IMR-90 (cell line): ENCODE measurements around the gene MUC5B. TPM values are rescaled to one million over a fixed set of nuclear protein-coding genes. Genes with fewer than 3 reads are reported as not detected.

Source experiments
- ATAC-seq: fragments of 200-7000 bp; cut with Tn5 transposase; 2 replicates; pipeline ENCODE4 v1.9.1; 2020; ENCODE audit warnings: low read depth, mild to moderate bottlenecking, moderate library complexity
- BruUV-seq: library from RNA; stranded (reverse); fragments of 400-500 nt; replicated peaks from 2 replicates; lab custom pipeline; 2021; lab: Mats Ljungman, UMichigan
- CTCF ChIA-PET: fragments of 300-600 bp; formaldehyde crosslinking; extraction: SDS; loops from one replicate; lab custom pipeline; 2021; ENCODE audit warnings: antibody characterized with exemption; lab: Yijun Ruan, JAX
- POLR2A ChIA-PET: fragments of 300-600 bp; sonication (Branson Sonifier 250); formaldehyde crosslinking; loops from one replicate; lab custom pipeline; 2022; ENCODE audit warnings: antibody characterized with exemption; ENCODE audit not compliant: unreplicated experiment; lab: Charles Lee
- DNase-seq: peaks from one replicate; pipeline ENCODE4 v3.0.0; 2013
- H2AFZ ChIP-seq: replicated peaks from 2 replicates; pipeline ENCODE3; 2013; ENCODE audit warnings: low read length, mild to moderate bottlenecking; ENCODE audit not compliant: poor library complexity
- H2AK5ac ChIP-seq: 2 replicates; pipeline ENCODE4 v1.6.1; 2013; ENCODE audit warnings: low read depth, low read length, inconsistent platforms
- H2AK9ac ChIP-seq: replicated peaks from 2 replicates; pipeline ENCODE3; 2013; ENCODE audit warnings: mild to moderate bottlenecking, low read depth, low read length, moderate library complexity; ENCODE audit not compliant: poor library complexity
- H2BK120ac ChIP-seq: 2 replicates; pipeline ENCODE4 v1.6.1; 2013; ENCODE audit warnings: low read depth, low read length, inconsistent platforms
- H2BK15ac ChIP-seq: 3 replicates; pipeline ENCODE4 v1.6.1; 2013; ENCODE audit warnings: low read depth, low read length, inconsistent platforms
- H2BK20ac ChIP-seq: 2 replicates; pipeline ENCODE4 v1.6.1; 2013; ENCODE audit warnings: low read depth, mild to moderate bottlenecking, inconsistent platforms, low read length, moderate library complexity
- H2BK5ac ChIP-seq: 2 replicates; pipeline ENCODE4 v1.6.1; 2013; ENCODE audit warnings: mild to moderate bottlenecking, low read depth, low read length, inconsistent platforms; ENCODE audit not compliant: poor library complexity, severe bottlenecking
- H3K14ac ChIP-seq: replicated peaks from 2 replicates; pipeline ENCODE4 v1.6.1; 2013; ENCODE audit warnings: low read depth, low read length, inconsistent platforms
- H3K18ac ChIP-seq: 2 replicates; pipeline ENCODE4 v1.6.1; 2013; ENCODE audit warnings: low read depth, low read length, control low read depth
- H3K23ac ChIP-seq: 2 replicates; pipeline ENCODE4 v1.6.1; 2013; ENCODE audit warnings: low read depth, low read length, inconsistent platforms
- H3K27ac ChIP-seq: 2 replicates; pipeline ENCODE4 v1.5.1; 2013; ENCODE audit warnings: mild to moderate bottlenecking, control low read depth, low read length; ENCODE audit not compliant: insufficient read depth
- H3K27me3 ChIP-seq: 2 replicates; pipeline ENCODE4 v1.6.1; 2013; ENCODE audit warnings: low read length; ENCODE audit not compliant: control insufficient read depth, insufficient read depth
- H3K36me3 ChIP-seq: 2 replicates; pipeline ENCODE4 v1.6.1; 2013; ENCODE audit warnings: low read length, mixed read lengths; ENCODE audit not compliant: control insufficient read depth, insufficient read depth
- H3K4ac ChIP-seq: 2 replicates; pipeline ENCODE4 v1.6.1; 2013; ENCODE audit warnings: low read depth, low read length, inconsistent platforms
- H3K4me1 ChIP-seq: 2 replicates; pipeline ENCODE4 v1.6.1; 2013; ENCODE audit warnings: low read length, mixed read lengths; ENCODE audit not compliant: control insufficient read depth, insufficient read depth
- H3K4me2 ChIP-seq: 2 replicates; pipeline ENCODE4 v1.6.1; 2013; ENCODE audit warnings: low read depth, mild to moderate bottlenecking, control low read depth, low read length, moderate library complexity
- H3K4me3 ChIP-seq: 2 replicates; pipeline ENCODE4 v1.5.1; 2013; ENCODE audit warnings: low read depth, mild to moderate bottlenecking, control low read depth, low read length, moderate library complexity; ENCODE audit not compliant: insufficient read depth
- H3K56ac ChIP-seq: 2 replicates; pipeline ENCODE4 v1.6.1; 2013; ENCODE audit warnings: low read length, inconsistent platforms; ENCODE audit not compliant: insufficient read depth; ENCODE audit errors: extremely low read depth
- H3K79me1 ChIP-seq, 2 experiments: 2 replicates each; pipeline ENCODE4 v1.6.1; 2013; ENCODE audit warnings: low read length in 2 of 2, inconsistent platforms in 1 of 2, low read depth in 1 of 2
- H3K9ac ChIP-seq: 2 replicates; pipeline ENCODE4 v1.6.1; 2013; ENCODE audit warnings: low read depth, low read length, control low read depth
- H3K9me1 ChIP-seq: 2 replicates; pipeline ENCODE4 v1.6.1; 2013; ENCODE audit warnings: low read length, inconsistent platforms; ENCODE audit not compliant: insufficient read depth
- H3K9me3 ChIP-seq: 2 replicates; pipeline ENCODE4 v1.6.1; 2013; ENCODE audit warnings: low read length; ENCODE audit not compliant: control insufficient read depth, insufficient read depth
- H4K20me1 ChIP-seq: 2 replicates; pipeline ENCODE4 v1.6.1; 2013; ENCODE audit warnings: low read length, inconsistent platforms; ENCODE audit not compliant: insufficient read depth
- H4K5ac ChIP-seq: 2 replicates; pipeline ENCODE4 v1.6.1; 2013; ENCODE audit warnings: mild to moderate bottlenecking, low read depth, low read length, control low read depth
- H4K8ac ChIP-seq, 2 experiments: 2 replicates each; pipeline ENCODE4 v1.6.1; 2013; ENCODE audit warnings: low read depth in 2 of 2, low read length in 2 of 2, control low read depth in 1 of 2, inconsistent platforms in 1 of 2
- H4K91ac ChIP-seq: 2 replicates; pipeline ENCODE4 v1.6.1; 2013; ENCODE audit warnings: low read depth, low read length, inconsistent platforms; ENCODE audit not compliant: insufficient read depth
- BHLHE40 ChIP-seq: fragments of 150-350 bp; IDR thresholded peaks from 2 replicates; pipeline ENCODE4 v1.6.1; 2016; ENCODE audit warnings: mild to moderate bottlenecking, low read depth, low read length
- FOS ChIP-seq: fragments of 150-350 bp; IDR thresholded peaks from 2 replicates; pipeline ENCODE4 v1.6.1; 2016; ENCODE audit warnings: low read depth, low read length
- MAZ ChIP-seq: IDR thresholded peaks from 2 replicates; pipeline ENCODE4 v1.6.1; 2012; ENCODE audit warnings: low read depth, mild to moderate bottlenecking, low read length, improper control_type of control experiment, moderate library complexity, borderline replicate concordance
- NFE2L2 ChIP-seq: fragments of 150-350 bp; IDR thresholded peaks from 2 replicates; pipeline ENCODE4 v1.6.1; 2016; ENCODE audit warnings: low read depth, mild to moderate bottlenecking, low read length
- POLR2A ChIP-seq: IDR thresholded peaks from 2 replicates; pipeline ENCODE4 v1.6.1; 2012; ENCODE audit warnings: mild to moderate bottlenecking, low read depth, low read length
- RAD21 ChIP-seq: IDR thresholded peaks from 2 replicates; pipeline ENCODE4 v1.6.1; 2012; ENCODE audit warnings: low read length, improper control_type of control experiment
- RCOR1 ChIP-seq: IDR thresholded peaks from 2 replicates; pipeline ENCODE4 v1.6.1; 2012; ENCODE audit warnings: mild to moderate bottlenecking, low read length, improper control_type of control experiment; ENCODE audit not compliant: insufficient replicate concordance
- RFX5 ChIP-seq: IDR thresholded peaks from 2 replicates; pipeline ENCODE4 v1.8.0; 2012; ENCODE audit warnings: low read depth, mild to moderate bottlenecking, low read length, moderate library complexity
- SMC3 ChIP-seq: fragments of 150-350 bp; IDR thresholded peaks from 2 replicates; pipeline ENCODE4 v1.6.1; 2016; ENCODE audit warnings: low read depth, mild to moderate bottlenecking, antibody characterized with exemption, low read length, moderate library complexity
- WGBS, 2 experiments: methylation state at CpG; one replicate each; pipeline versions ENCODE4 v1.1.5 to v1.1.7; 2013; ENCODE audit warnings: missing lambda C conversion rate in 2 of 2; ENCODE audit not compliant: insufficient read length in 1 of 2; ENCODE audit errors: extremely low coverage in 2 of 2; 5-methylcytosine and 5-hydroxymethylcytosine counted together
- dilution Hi-C: fragments of 300-500 bp; cut with HindIII; formaldehyde crosslinking; loops from one replicate; pipeline ENCODE4 v1.14.3; 2018; ENCODE audit warnings: low sequenced_read_pairs; ENCODE audit not compliant: unreplicated experiment
- in situ Hi-C: fragments of 300-500 bp; cut with MboI; formaldehyde crosslinking; loops from 3 replicates; pipeline ENCODE4 v1.14.3; 2019; ENCODE audit warnings: low sequenced_read_pairs, inconsistent platforms, mixed read lengths
- intact Hi-C: fragments of 100-400 bp; cut with micrococcal nuclease; formaldehyde crosslinking; loops from 2 replicates; pipeline ENCODE4 v1.10.0; 2022
- polyA plus RNA-seq, 3 experiments: library from polyadenylated mRNA; depleted of rRNA; stranded (reverse); fragments of >200 nt; gene quantifications; 2 replicates each; pipeline ENCODE4 v1.2.3, GENCODE V29; 2012; ENCODE audit warnings: low replicate concordance in 1 of 3
- total RNA-seq: library from RNA; depleted of rRNA; stranded (reverse); fragments of >200 nt; gene quantifications from 2 replicates; pipeline ENCODE4 v1.2.3, GENCODE V29; 2012

Gene MUC5B
- total and polyA plus RNA-seq, 2 of the 4 experiments (the other 2 are of a cell fraction), result not detected

DNA sequence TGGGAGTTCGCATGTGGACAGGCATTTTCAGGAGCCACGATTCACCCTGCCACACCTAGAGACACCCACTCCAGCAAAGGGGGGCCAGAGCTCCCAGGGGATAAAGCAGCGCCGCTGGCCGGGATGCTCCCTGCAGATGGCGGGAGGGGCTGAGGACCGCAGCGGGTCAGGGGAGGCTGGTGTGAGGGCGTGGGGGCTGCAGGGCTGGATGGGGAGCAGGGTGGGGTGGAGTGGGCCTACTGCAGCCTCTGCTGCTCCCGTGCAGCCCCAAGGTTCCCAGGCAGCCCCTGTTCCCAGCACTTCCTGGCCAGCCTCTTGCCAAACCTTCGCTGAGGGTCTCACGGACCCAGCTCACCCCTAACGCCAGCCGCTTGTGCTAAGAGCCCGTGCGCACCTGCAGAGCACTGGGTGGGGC lies 13.0 kb downstream of the MUC5B start:
- in situ Hi-C loops, result no loop called here

More for the DNA sequence above, 13.0 kb downstream of the MUC5B start:
- Histone ChIP-seq H3K4ac (no peak overlapping the region), H3K79me1 (no peaks in the 10 kb centered on the region), H4K5ac (no peak overlapping the region), H2AK9ac (no peak overlapping the region), H2BK15ac (no peak overlapping the region), H3K18ac (no peak overlapping the region), H3K27me3 (no peaks in the 10 kb centered on the region; the same call in 1 of the 2 replicates), H2BK5ac (no peak overlapping the region), H3K9me3 (peaks cover 6% of the 10 kb centered on the region; the same call in 1 of the 2 replicates), H3K4me2 (no peak overlapping the region), H2AFZ (no peak overlapping the region), H2BK20ac (no peak overlapping the region), H3K23ac (no peak overlapping the region), H3K4me3 (no peak overlapping the region), H3K9ac (no peak overlapping the region), H3K36me3 (no peaks in the 10 kb centered on the region), H3K27ac (no peak overlapping the region), H4K20me1 (no peaks in the 10 kb centered on the region; the same call in 1 of the 2 replicates), H3K9me1 (no peaks in the 10 kb centered on the region), H2BK120ac (no peak overlapping the region), H3K4me1 (no peaks in the 10 kb centered on the region), H4K8ac (no peak overlapping the region), H2AK5ac (no peak overlapping the region), H3K14ac (no peak overlapping the region), H4K91ac (no peak overlapping the region), H3K56ac (no peak overlapping the region)
- POLR2A ChIA-PET, result no interaction called here
- CTCF ChIA-PET, result no interaction called here
- intact Hi-C loops (no loop called here), dilution Hi-C loops (no loop called here)
- DNase-seq (no peak), ATAC-seq (no peak)
- no TSS peak for BruUV-seq
- no peak for TF ChIP-seq POLR2A
- TF ChIP-seq RAD21, result no peak
- TF ChIP-seq SMC3, result no peak
- no peak for TF ChIP-seq BHLHE40
- no peak for TF ChIP-seq NFE2L2
- TF ChIP-seq RCOR1, result no peak
- TF ChIP-seq MAZ, result no peak
- no peak for TF ChIP-seq RFX5
- TF ChIP-seq FOS, result no peak
- 77% methylated on average over 7 of the region's 16 CpGs; no CpG with 5 or more reads in 1 of the 2 experiments for WGBS, 2 experiments
